HepG2 (cell line): ENCODE results near the gene FAAH2. TPM values are rescaled to one million over a fixed set of nuclear protein-coding genes. Genes with fewer than 3 reads are reported as not detected.

Source experiments
- ATAC-seq: fragments of 200-7000 bp; cut with Tn5 transposase; 3 replicates; pipeline ENCODE4 v1.9.1; 2020; ENCODE audit warnings: mild to moderate bottlenecking, moderate library complexity
- BruUV-seq: library from RNA; stranded (reverse); fragments of 400-500 nt; replicated peaks from 2 replicates; lab custom pipeline; 2021; lab: Mats Ljungman, UMichigan
- CTCF ChIA-PET: fragments of 300-600 bp; formaldehyde crosslinking; extraction: SDS; loops from one replicate; lab custom pipeline; 2021; ENCODE audit warnings: low total read pairs, inconsistent platforms, low intra/inter-chr PET ratio; lab: Yijun Ruan, JAX
- POLR2A ChIA-PET: fragments of 350-600 bp; sonication (Branson Sonifier 250); formaldehyde crosslinking; loops from one replicate; lab custom pipeline; 2020; ENCODE audit warnings: antibody characterized with exemption, inconsistent platforms; lab: Yijun Ruan, JAX
- DNase-seq: peaks from one replicate; pipeline ENCODE4 v3.0.0-alpha.2; 2015; ENCODE audit warnings: low spot score
- FAIRE-seq: peaks from 3 replicates; lab custom pipeline; 2011; peaks lifted over from hg19 to GRCh38; lab: Jason Lieb, UNC
- H2AFZ ChIP-seq: one replicate; pipeline ENCODE4 v1.6.1; 2011; ENCODE audit warnings: low read length, inconsistent platforms
- H3K27ac ChIP-seq: fragments of 300-600 bp; 3 replicates; pipeline ENCODE4 v1.8.0; 2011; ENCODE audit warnings: mixed run types, mild to moderate bottlenecking, mixed read lengths, low read length, inconsistent platforms; ENCODE audit not compliant: insufficient read depth; ENCODE audit errors: extremely low read length
- H3K27me3 ChIP-seq, 2 experiments: fragments of 200-600 bp in 1 of 2; 2 replicates in 1 of 2; 3 replicates in 1 of 2; pipeline versions ENCODE4 v1.6.0 to v1.8.0; 2011; ENCODE audit warnings: low read length in 2 of 2, mild to moderate bottlenecking in 2 of 2, moderate library complexity in 2 of 2, inconsistent platforms in 1 of 2; ENCODE audit not compliant: insufficient read depth in 2 of 2, control insufficient read depth in 1 of 2
- H3K36me3 ChIP-seq, 2 experiments: fragments of 200-600 bp in 1 of 2; replicated peaks in 1 of 2; 2 replicates in 1 of 2; 3 replicates in 1 of 2; pipeline versions ENCODE4 v1.5.1 to v1.8.0; 2011; ENCODE audit warnings: low read length in 2 of 2, inconsistent platforms in 1 of 2; ENCODE audit not compliant: insufficient read depth in 2 of 2, control insufficient read depth in 1 of 2
- H3K4me1 ChIP-seq: 2 replicates; pipeline ENCODE4 v1.5.1; 2012; ENCODE audit warnings: low read length, inconsistent platforms; ENCODE audit not compliant: insufficient read depth
- H3K4me2 ChIP-seq: 2 replicates; pipeline ENCODE4 v1.6.0; 2011; ENCODE audit warnings: low read depth, low read length, inconsistent platforms
- H3K4me3 ChIP-seq, 3 experiments: fragments of 200-600 bp in 1 of 3; sonication (generic), shearing (Covaris generic) in 1 of 3; replicated peaks in 1 of 3; 2 replicates each; pipeline ENCODE4 v1.5.1; 2011 to 2016; ENCODE audit warnings: low read length in 3 of 3, inconsistent platforms in 2 of 3, low read depth in 2 of 3, mild to moderate bottlenecking in 2 of 3, control low read depth in 1 of 3, mixed read lengths in 1 of 3; ENCODE audit not compliant: insufficient read depth in 1 of 3
- H3K79me2 ChIP-seq: one replicate; pipeline ENCODE4 v1.6.1; 2011; ENCODE audit warnings: low read length, inconsistent platforms; ENCODE audit not compliant: insufficient read depth
- H3K9ac ChIP-seq: 2 replicates; pipeline ENCODE4 v1.6.0; 2011; ENCODE audit warnings: mild to moderate bottlenecking, low read depth, low read length, inconsistent platforms; ENCODE audit not compliant: insufficient read depth
- H3K9me3 ChIP-seq: 2 replicates; pipeline ENCODE4 v1.5.1; 2012; ENCODE audit warnings: mild to moderate bottlenecking, low read length
- H4K20me1 ChIP-seq: 2 replicates; pipeline ENCODE4 v1.6.0; 2011; ENCODE audit warnings: inconsistent platforms, mild to moderate bottlenecking, low read length, moderate library complexity; ENCODE audit not compliant: insufficient read depth
- AGO1 ChIP-seq: fragments of 200-400 bp; formaldehyde crosslinking; IDR thresholded peaks from 2 replicates; pipeline ENCODE4 v1.6.1; 2017; ENCODE audit warnings: mild to moderate bottlenecking, low read depth, low read length, moderate library complexity; ENCODE audit not compliant: poor library complexity, severe bottlenecking
- GATA4 ChIP-seq: sonication (generic); IDR thresholded peaks from 2 replicates; pipeline ENCODE4 v1.6.1; 2016; ENCODE audit warnings: antibody characterized with exemption, low read depth, borderline replicate concordance
- JUND ChIP-seq: sonication (generic); formaldehyde crosslinking; IDR thresholded peaks from 2 replicates; pipeline ENCODE4 v1.8.0; 2022; ENCODE audit warnings: mild to moderate bottlenecking, missing genetic modification reagents
- NFE2L1 ChIP-seq: sonication (generic); formaldehyde crosslinking; IDR thresholded peaks from 2 replicates; pipeline ENCODE4 v1.4.0; 2020; ENCODE audit warnings: missing genetic modification reagents, mild to moderate bottlenecking, borderline replicate concordance
- RFX3 ChIP-seq: IDR thresholded peaks from 2 replicates; pipeline ENCODE4 v1.6.1; 2016; ENCODE audit warnings: missing biosample characterization, missing genetic modification reagents
- SP5 ChIP-seq: IDR thresholded peaks from 2 replicates; pipeline ENCODE4 v1.6.1; 2016; ENCODE audit warnings: low read depth, borderline replicate concordance
- ZFP41 ChIP-seq: sonication (generic); formaldehyde crosslinking; IDR thresholded peaks from 2 replicates; pipeline ENCODE4 v1.4.0; 2020; ENCODE audit warnings: mild to moderate bottlenecking, missing genetic modification reagents, borderline replicate concordance
- WGBS: methylation state at CpG from one replicate; pipeline ENCODE4 v1.1.6; 2017; ENCODE audit warnings: low lambda C conversion rate; 5-methylcytosine and 5-hydroxymethylcytosine counted together
- in situ Hi-C: cut with HindIII; loops from 2 replicates; pipeline ENCODE4 v1.10.0; 2017; ENCODE audit warnings: low pct_unique_long_range_greater_than_20kb; ENCODE audit not compliant: extremely low pct_ligation_motif_present
- intact Hi-C: fragments of 100-400 bp; cut with micrococcal nuclease; formaldehyde crosslinking; loops from one replicate; pipeline ENCODE4 v1.10.0; 2022; ENCODE audit not compliant: unreplicated experiment
- polyA plus RNA-seq, 8 experiments: library from polyadenylated mRNA; depleted of rRNA in 3 of 8; stranded (reverse) in 7 of 8; unstranded in 1 of 8; fragments of >200 nt; fragmentation: Illumina TruSeq in 4 of 8; extraction: Trizol in 4 of 8; gene quantifications; 2 replicates each; pipeline versions ENCODE4 v1.2.1 to v1.2.3, GENCODE V29; 2011 to 2016; ENCODE audit warnings: low read depth in 4 of 8, missing spikeins in 1 of 8, mixed read lengths in 1 of 8; ENCODE audit not compliant: insufficient read depth in 1 of 8
- total RNA-seq, 5 experiments: library from RNA; depleted of rRNA; stranded (reverse); fragments of >200 nt; fragmentation: Illumina TruSeq; extraction: Trizol; gene quantifications; 2 replicates each; pipeline ENCODE4 v1.2.3, GENCODE V29; 2016; ENCODE audit warnings: low read depth in 1 of 5
- TF ChIP-seq, protein P1 (sequence below): sonication (generic); formaldehyde crosslinking; IDR thresholded peaks from 2 replicates; pipeline ENCODE4 v1.8.1; 2023; ENCODE audit warnings: mild to moderate bottlenecking, inconsistent platforms, moderate library complexity, missing genetic modification reagents, borderline replicate concordance
- TF ChIP-seq, protein P2 (sequence below): IDR thresholded peaks from 2 replicates; pipeline ENCODE4 v1.6.1; 2016; ENCODE audit warnings: low read depth
- TF ChIP-seq, protein P3 (sequence below): sonication (generic); formaldehyde crosslinking; IDR thresholded peaks from 2 replicates; pipeline ENCODE4 v1.4.0; 2020; ENCODE audit warnings: mild to moderate bottlenecking, low read depth, missing genetic modification reagents
- TF ChIP-seq, protein P4 (sequence below): sonication (generic); formaldehyde crosslinking; IDR thresholded peaks from 2 replicates; pipeline ENCODE4 v1.4.0; 2020; ENCODE audit warnings: missing genetic modification reagents
- TF ChIP-seq, protein P5 (sequence below): sonication (generic); formaldehyde crosslinking; IDR thresholded peaks from 2 replicates; pipeline ENCODE4 v1.9.0; 2021; ENCODE audit warnings: mild to moderate bottlenecking, missing genetic modification reagents

Gene FAAH2
- total and polyA plus RNA-seq, 2 of the 13 experiments (the other 11 are each of a cell fraction or from before 2014, with no cell fraction given): 1.6 to 3.3 TPM

DNA sequence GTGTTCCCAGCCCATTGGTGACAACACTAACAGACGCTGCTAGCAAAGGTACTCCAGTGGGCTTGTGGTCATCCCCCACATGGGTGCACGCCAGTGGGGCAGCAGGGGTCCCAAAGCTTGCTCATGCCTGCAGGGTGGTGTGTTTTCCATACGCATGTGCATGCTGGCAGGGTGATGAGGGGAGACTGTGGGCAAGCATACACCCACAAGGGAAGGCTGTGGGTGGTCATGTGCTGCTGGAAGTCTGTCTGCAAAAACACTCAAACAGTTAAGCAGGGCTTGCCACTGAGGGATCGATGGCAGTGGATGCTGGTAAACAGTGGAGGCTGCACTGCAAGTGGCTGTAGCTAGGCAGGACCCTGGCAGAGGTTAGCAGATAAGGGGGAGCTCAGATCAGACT lies 79.9 kb downstream of the FAAH2 start:
- Histone ChIP-seq H3K9ac (no peak overlapping the region), H3K27me3 (no peaks in the 10 kb centered on the region), H3K4me3 (no peak overlapping the region), H3K4me2 (no peak overlapping the region), H3K27ac (no peak overlapping the region), H4K20me1 (no peaks in the 10 kb centered on the region), H3K9me3 (no peaks in the 10 kb centered on the region), H3K4me1 (no peaks in the 10 kb centered on the region), H3K36me3 (no peaks in the 10 kb centered on the region), H2AFZ (no peak overlapping the region), H3K79me2 (no peaks in the 10 kb centered on the region)
- in situ Hi-C loops: no loop called here
- ChIA-PET POLR2A (no interaction called here), CTCF (no interaction called here)
- DNase-seq: no peak
- no TSS peak for BruUV-seq
- intact Hi-C loops: no loop called here
- ATAC-seq: no peak
- no CpG with 5 or more reads among the region's 4 CpGs for WGBS
- FAIRE-seq: no peak
- TF ChIP-seq, protein P1, sequence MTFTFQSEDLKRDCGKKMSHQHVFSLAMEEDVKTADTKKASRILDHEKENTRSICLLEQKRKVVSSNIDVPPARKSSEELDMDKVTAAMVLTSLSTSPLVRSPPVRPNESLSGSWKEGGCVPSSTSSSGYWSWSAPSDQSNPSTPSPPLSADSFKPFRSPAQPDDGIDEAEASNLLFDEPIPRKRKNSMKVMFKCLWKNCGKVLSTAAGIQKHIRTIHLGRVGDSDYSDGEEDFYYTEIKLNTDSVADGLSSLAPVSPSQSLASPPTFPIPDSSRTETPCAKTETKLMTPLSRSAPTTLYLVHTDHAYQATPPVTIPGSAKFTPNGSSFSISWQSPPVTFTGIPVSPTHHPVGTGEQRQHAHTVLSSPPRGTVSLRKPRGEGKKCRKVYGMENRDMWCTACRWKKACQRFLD (CRISPR knock-in tag): no peak
- TF ChIP-seq, protein P2, sequence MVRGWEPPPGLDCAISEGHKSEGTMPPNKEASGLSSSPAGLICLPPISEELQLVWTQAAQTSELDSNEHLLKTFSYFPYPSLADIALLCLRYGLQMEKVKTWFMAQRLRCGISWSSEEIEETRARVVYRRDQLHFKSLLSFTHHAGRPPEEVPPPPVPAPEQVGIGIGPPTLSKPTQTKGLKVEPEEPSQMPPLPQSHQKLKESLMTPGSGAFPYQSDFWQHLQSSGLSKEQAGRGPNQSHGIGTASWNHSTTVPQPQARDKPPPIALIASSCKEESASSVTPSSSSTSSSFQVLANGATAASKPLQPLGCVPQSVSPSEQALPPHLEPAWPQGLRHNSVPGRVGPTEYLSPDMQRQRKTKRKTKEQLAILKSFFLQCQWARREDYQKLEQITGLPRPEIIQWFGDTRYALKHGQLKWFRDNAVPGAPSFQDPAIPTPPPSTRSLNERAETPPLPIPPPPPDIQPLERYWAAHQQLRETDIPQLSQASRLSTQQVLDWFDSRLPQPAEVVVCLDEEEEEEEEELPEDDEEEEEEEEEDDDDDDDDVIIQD (CRISPR knock-in tag): no peak
- TF ChIP-seq, protein P3, sequence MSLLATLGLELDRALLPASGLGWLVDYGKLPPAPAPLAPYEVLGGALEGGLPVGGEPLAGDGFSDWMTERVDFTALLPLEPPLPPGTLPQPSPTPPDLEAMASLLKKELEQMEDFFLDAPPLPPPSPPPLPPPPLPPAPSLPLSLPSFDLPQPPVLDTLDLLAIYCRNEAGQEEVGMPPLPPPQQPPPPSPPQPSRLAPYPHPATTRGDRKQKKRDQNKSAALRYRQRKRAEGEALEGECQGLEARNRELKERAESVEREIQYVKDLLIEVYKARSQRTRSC: no peak
- TF ChIP-seq, protein P4, sequence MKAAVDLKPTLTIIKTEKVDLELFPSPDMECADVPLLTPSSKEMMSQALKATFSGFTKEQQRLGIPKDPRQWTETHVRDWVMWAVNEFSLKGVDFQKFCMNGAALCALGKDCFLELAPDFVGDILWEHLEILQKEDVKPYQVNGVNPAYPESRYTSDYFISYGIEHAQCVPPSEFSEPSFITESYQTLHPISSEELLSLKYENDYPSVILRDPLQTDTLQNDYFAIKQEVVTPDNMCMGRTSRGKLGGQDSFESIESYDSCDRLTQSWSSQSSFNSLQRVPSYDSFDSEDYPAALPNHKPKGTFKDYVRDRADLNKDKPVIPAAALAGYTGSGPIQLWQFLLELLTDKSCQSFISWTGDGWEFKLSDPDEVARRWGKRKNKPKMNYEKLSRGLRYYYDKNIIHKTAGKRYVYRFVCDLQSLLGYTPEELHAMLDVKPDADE (CRISPR knock-in tag): no peak
- TF ChIP-seq RFX3 (CRISPR knock-in tag) (no peak), ZFP41 (CRISPR knock-in tag) (no peak), JUND (CRISPR knock-in tag) (no peak), NFE2L1 (CRISPR knock-in tag) (no peak), AGO1 (no peak), SP5 (CRISPR knock-in tag) (no peak), GATA4 (no peak)
- TF ChIP-seq, protein P5, sequence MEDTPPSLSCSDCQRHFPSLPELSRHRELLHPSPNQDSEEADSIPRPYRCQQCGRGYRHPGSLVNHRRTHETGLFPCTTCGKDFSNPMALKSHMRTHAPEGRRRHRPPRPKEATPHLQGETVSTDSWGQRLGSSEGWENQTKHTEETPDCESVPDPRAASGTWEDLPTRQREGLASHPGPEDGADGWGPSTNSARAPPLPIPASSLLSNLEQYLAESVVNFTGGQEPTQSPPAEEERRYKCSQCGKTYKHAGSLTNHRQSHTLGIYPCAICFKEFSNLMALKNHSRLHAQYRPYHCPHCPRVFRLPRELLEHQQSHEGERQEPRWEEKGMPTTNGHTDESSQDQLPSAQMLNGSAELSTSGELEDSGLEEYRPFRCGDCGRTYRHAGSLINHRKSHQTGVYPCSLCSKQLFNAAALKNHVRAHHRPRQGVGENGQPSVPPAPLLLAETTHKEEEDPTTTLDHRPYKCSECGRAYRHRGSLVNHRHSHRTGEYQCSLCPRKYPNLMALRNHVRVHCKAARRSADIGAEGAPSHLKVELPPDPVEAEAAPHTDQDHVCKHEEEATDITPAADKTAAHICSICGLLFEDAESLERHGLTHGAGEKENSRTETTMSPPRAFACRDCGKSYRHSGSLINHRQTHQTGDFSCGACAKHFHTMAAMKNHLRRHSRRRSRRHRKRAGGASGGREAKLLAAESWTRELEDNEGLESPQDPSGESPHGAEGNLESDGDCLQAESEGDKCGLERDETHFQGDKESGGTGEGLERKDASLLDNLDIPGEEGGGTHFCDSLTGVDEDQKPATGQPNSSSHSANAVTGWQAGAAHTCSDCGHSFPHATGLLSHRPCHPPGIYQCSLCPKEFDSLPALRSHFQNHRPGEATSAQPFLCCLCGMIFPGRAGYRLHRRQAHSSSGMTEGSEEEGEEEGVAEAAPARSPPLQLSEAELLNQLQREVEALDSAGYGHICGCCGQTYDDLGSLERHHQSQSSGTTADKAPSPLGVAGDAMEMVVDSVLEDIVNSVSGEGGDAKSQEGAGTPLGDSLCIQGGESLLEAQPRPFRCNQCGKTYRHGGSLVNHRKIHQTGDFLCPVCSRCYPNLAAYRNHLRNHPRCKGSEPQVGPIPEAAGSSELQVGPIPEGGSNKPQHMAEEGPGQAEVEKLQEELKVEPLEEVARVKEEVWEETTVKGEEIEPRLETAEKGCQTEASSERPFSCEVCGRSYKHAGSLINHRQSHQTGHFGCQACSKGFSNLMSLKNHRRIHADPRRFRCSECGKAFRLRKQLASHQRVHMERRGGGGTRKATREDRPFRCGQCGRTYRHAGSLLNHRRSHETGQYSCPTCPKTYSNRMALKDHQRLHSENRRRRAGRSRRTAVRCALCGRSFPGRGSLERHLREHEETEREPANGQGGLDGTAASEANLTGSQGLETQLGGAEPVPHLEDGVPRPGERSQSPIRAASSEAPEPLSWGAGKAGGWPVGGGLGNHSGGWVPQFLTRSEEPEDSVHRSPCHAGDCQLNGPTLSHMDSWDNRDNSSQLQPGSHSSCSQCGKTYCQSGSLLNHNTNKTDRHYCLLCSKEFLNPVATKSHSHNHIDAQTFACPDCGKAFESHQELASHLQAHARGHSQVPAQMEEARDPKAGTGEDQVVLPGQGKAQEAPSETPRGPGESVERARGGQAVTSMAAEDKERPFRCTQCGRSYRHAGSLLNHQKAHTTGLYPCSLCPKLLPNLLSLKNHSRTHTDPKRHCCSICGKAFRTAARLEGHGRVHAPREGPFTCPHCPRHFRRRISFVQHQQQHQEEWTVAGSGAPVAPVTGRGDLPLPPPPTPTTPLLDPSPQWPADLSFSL: no peak
